Mesodermal cell (in vitro differentiated cells): Measurements from ENCODE around the gene PPIE.
"Not testable (repeated sequence)": the region's sequence is repeated elsewhere in the genome, so short reads cannot be mapped to it uniquely, and the experiment has no call there.

Source experiments
- H3K27ac ChIP-seq: 2 replicates; pipeline ENCODE4 v1.7.0; 2013; ENCODE audit warnings: mild to moderate bottlenecking, low read depth, low read length, moderate library complexity; ENCODE audit not compliant: severe bottlenecking
- H3K36me3 ChIP-seq: 2 replicates; pipeline ENCODE4 v1.7.1; 2013; ENCODE audit warnings: mild to moderate bottlenecking, low read length, moderate library complexity; ENCODE audit not compliant: control insufficient read depth, insufficient read depth
- H3K4me1 ChIP-seq: one replicate; pipeline ENCODE4 v1.7.1; 2013; ENCODE audit warnings: mild to moderate bottlenecking, low read length; ENCODE audit not compliant: insufficient read depth, control insufficient read depth, poor library complexity, severe bottlenecking
- H3K4me3 ChIP-seq: 2 replicates; pipeline ENCODE4 v1.7.0; 2013; ENCODE audit warnings: low read length, control low read depth, mild to moderate bottlenecking; ENCODE audit not compliant: insufficient read depth, poor library complexity, severe bottlenecking; ENCODE audit errors: extremely low read depth
- H3K9me3 ChIP-seq: 2 replicates; pipeline ENCODE4 v1.7.1; 2013; ENCODE audit warnings: mild to moderate bottlenecking, low read length, moderate library complexity; ENCODE audit not compliant: control insufficient read depth
- WGBS, 2 experiments: methylation state at CpG; one replicate each; pipeline ENCODE4 v1.1.5; 2013; ENCODE audit warnings: missing lambda C conversion rate in 2 of 2; ENCODE audit not compliant: insufficient coverage in 2 of 2; 5-methylcytosine and 5-hydroxymethylcytosine counted together

PPIE gene

GRCh38 chr1:39788758-39789570 lies 50.3 kb downstream of the PPIE start, which contains the start of gene BMP8B:
Gene BMP8B, minus strand, starts transcription at chr1:39788865. Its CDS starts 380 bp downstream, at chr1:39788485.
- no peak within 1 kb of the TSS for H3K27ac ChIP-seq
- no peaks in the 10 kb centered on the region for H3K36me3 ChIP-seq
- H3K4me1 ChIP-seq: no peaks in the 10 kb centered on the region
- no peaks in the 10 kb centered on the region for H3K9me3 ChIP-seq
- H3K4me3 ChIP-seq: peak within 1 kb of the TSS; percentile 34
- WGBS, 2 experiments: 1 to 3% methylated on average over 60 of the region's 91 CpGs

GRCh38 chr1:39789571-39790110 lies 51.0 kb downstream of the PPIE start:
- H3K4me1 ChIP-seq: no peaks in the 10 kb centered on the region
- WGBS, 2 experiments: 47 to 49% methylated on average over 9 to 10 of the region's 15 CpGs
- H3K9me3 ChIP-seq: no peaks in the 10 kb centered on the region
- no peak overlapping the region for H3K27ac ChIP-seq
- peak overlapping the region; percentile 34 for H3K4me3 ChIP-seq
- H3K36me3 ChIP-seq: no peaks in the 10 kb centered on the region

- Histone ChIP-seq H3K9me3 (no peaks in the 10 kb centered on the region), H3K36me3 (no peaks in the 10 kb centered on the region), H3K4me3 (no peak overlapping the region), H3K27ac (no peak overlapping the region), H3K4me1 (no peaks in the 10 kb centered on the region)
- 80 to 86% methylated on average over 1 of the region's 2 CpGs for WGBS, 2 experiments
Observed at GRCh38 chr1:39791838-39792237, 53.2 kb downstream of the PPIE start.

- Histone ChIP-seq H3K4me3 (no peak overlapping the region), H3K27ac (no peak overlapping the region), H3K9me3 (no peaks in the 10 kb centered on the region), H3K36me3 (no peaks in the 10 kb centered on the region), H3K4me1 (peaks cover 8% of the 10 kb centered on the region)
- 38 to 54% methylated on average over 1 of the region's 1 CpG for WGBS, 2 experiments
Observed at GRCh38 chr1:39795651-39796050, 57.0 kb downstream of the PPIE start.

- H3K27ac ChIP-seq, H3K4me3 ChIP-seq, H3K36me3 ChIP-seq, H3K4me1 ChIP-seq, H3K9me3 ChIP-seq: not testable (repeated sequence)
- WGBS, 2 experiments: 76 to 85% methylated on average over 12 to 14 of the region's 26 CpGs
Observed at GRCh38 chr1:39798859-39799769, 60.4 kb downstream of the PPIE start.

- Histone ChIP-seq H3K4me3 (no peak overlapping the region), H3K4me1 (peaks cover 10% of the 10 kb centered on the region), H3K27ac (no peak overlapping the region), H3K36me3 (no peaks in the 10 kb centered on the region), H3K9me3 (no peaks in the 10 kb centered on the region)
- 4% methylated on average over 7 of the region's 8 CpGs for WGBS, 2 experiments
Observed at GRCh38 chr1:39799770-39800470, 61.2 kb downstream of the PPIE start.

GRCh38 chr1:39800471-39800835 lies 61.8 kb downstream of the PPIE start:
- H3K4me1 ChIP-seq: peaks cover 10% of the 10 kb centered on the region
- no peaks in the 10 kb centered on the region for H3K36me3 ChIP-seq
- no peak overlapping the region for H3K27ac ChIP-seq
- no peaks in the 10 kb centered on the region for H3K9me3 ChIP-seq
- no peak overlapping the region for H3K4me3 ChIP-seq
- WGBS, 2 experiments: 81 to 83% methylated on average over 2 of the region's 3 CpGs

GRCh38 chr1:39802496-39803260 lies 64.0 kb downstream of the PPIE start:
- Histone ChIP-seq H3K27ac (no peak overlapping the region), H3K4me3 (no peak overlapping the region), H3K36me3 (no peaks in the 10 kb centered on the region), H3K4me1 (peaks cover 10% of the 10 kb centered on the region), H3K9me3 (peaks cover 5% of the 10 kb centered on the region)
- 91 to 96% methylated on average over 13 to 14 of the region's 14 CpGs for WGBS, 2 experiments

- Histone ChIP-seq H3K36me3 (no peaks in the 10 kb centered on the region), H3K4me1 (peaks cover 5% of the 10 kb centered on the region), H3K9me3 (peaks cover 5% of the 10 kb centered on the region), H3K4me3 (no peak overlapping the region), H3K27ac (no peak overlapping the region)
- WGBS, 2 experiments: 100% methylated on average over 1 of the region's 2 CpGs; no CpG with 5 or more reads in 1 of the 2 experiments
Observed at GRCh38 chr1:39805385-39805784, 66.7 kb downstream of the PPIE start.
